IMR-90 (cell line): ENCODE data around the gene COL8A1. TPM values are rescaled to one million over a fixed set of nuclear protein-coding genes. Genes with fewer than 3 reads are reported as not detected.

Experiments used
- ATAC-seq: fragments of 200-7000 bp; cut with Tn5 transposase; 2 replicates; pipeline ENCODE4 v1.9.1; 2020; ENCODE audit warnings: low read depth, mild to moderate bottlenecking, moderate library complexity
- BruUV-seq: library from RNA; stranded (reverse); fragments of 400-500 nt; replicated peaks from 2 replicates; lab custom pipeline; 2021; lab: Mats Ljungman, UMichigan
- CTCF ChIA-PET: fragments of 300-600 bp; formaldehyde crosslinking; extraction: SDS; loops from one replicate; lab custom pipeline; 2021; ENCODE audit warnings: antibody characterized with exemption; lab: Yijun Ruan, JAX
- POLR2A ChIA-PET: fragments of 300-600 bp; sonication (Branson Sonifier 250); formaldehyde crosslinking; loops from one replicate; lab custom pipeline; 2022; ENCODE audit warnings: antibody characterized with exemption; ENCODE audit not compliant: unreplicated experiment; lab: Charles Lee
- DNase-seq: peaks from one replicate; pipeline ENCODE4 v3.0.0; 2013
- H2AFZ ChIP-seq: replicated peaks from 2 replicates; pipeline ENCODE3; 2013; ENCODE audit warnings: low read length, mild to moderate bottlenecking; ENCODE audit not compliant: poor library complexity
- H2AK5ac ChIP-seq: 2 replicates; pipeline ENCODE4 v1.6.1; 2013; ENCODE audit warnings: low read depth, low read length, inconsistent platforms
- H2AK9ac ChIP-seq: replicated peaks from 2 replicates; pipeline ENCODE3; 2013; ENCODE audit warnings: mild to moderate bottlenecking, low read depth, low read length, moderate library complexity; ENCODE audit not compliant: poor library complexity
- H2BK120ac ChIP-seq: 2 replicates; pipeline ENCODE4 v1.6.1; 2013; ENCODE audit warnings: low read depth, low read length, inconsistent platforms
- H2BK15ac ChIP-seq: 3 replicates; pipeline ENCODE4 v1.6.1; 2013; ENCODE audit warnings: low read depth, low read length, inconsistent platforms
- H2BK20ac ChIP-seq: 2 replicates; pipeline ENCODE4 v1.6.1; 2013; ENCODE audit warnings: low read depth, mild to moderate bottlenecking, inconsistent platforms, low read length, moderate library complexity
- H2BK5ac ChIP-seq: 2 replicates; pipeline ENCODE4 v1.6.1; 2013; ENCODE audit warnings: mild to moderate bottlenecking, low read depth, low read length, inconsistent platforms; ENCODE audit not compliant: poor library complexity, severe bottlenecking
- H3K14ac ChIP-seq: replicated peaks from 2 replicates; pipeline ENCODE4 v1.6.1; 2013; ENCODE audit warnings: low read depth, low read length, inconsistent platforms
- H3K18ac ChIP-seq: 2 replicates; pipeline ENCODE4 v1.6.1; 2013; ENCODE audit warnings: low read depth, low read length, control low read depth
- H3K23ac ChIP-seq: 2 replicates; pipeline ENCODE4 v1.6.1; 2013; ENCODE audit warnings: low read depth, low read length, inconsistent platforms
- H3K27ac ChIP-seq: 2 replicates; pipeline ENCODE4 v1.5.1; 2013; ENCODE audit warnings: mild to moderate bottlenecking, control low read depth, low read length; ENCODE audit not compliant: insufficient read depth
- H3K27me3 ChIP-seq: 2 replicates; pipeline ENCODE4 v1.6.1; 2013; ENCODE audit warnings: low read length; ENCODE audit not compliant: control insufficient read depth, insufficient read depth
- H3K36me3 ChIP-seq: 2 replicates; pipeline ENCODE4 v1.6.1; 2013; ENCODE audit warnings: low read length, mixed read lengths; ENCODE audit not compliant: control insufficient read depth, insufficient read depth
- H3K4ac ChIP-seq: 2 replicates; pipeline ENCODE4 v1.6.1; 2013; ENCODE audit warnings: low read depth, low read length, inconsistent platforms
- H3K4me1 ChIP-seq: 2 replicates; pipeline ENCODE4 v1.6.1; 2013; ENCODE audit warnings: low read length, mixed read lengths; ENCODE audit not compliant: control insufficient read depth, insufficient read depth
- H3K4me2 ChIP-seq: 2 replicates; pipeline ENCODE4 v1.6.1; 2013; ENCODE audit warnings: low read depth, mild to moderate bottlenecking, control low read depth, low read length, moderate library complexity
- H3K4me3 ChIP-seq: 2 replicates; pipeline ENCODE4 v1.5.1; 2013; ENCODE audit warnings: low read depth, mild to moderate bottlenecking, control low read depth, low read length, moderate library complexity; ENCODE audit not compliant: insufficient read depth
- H3K56ac ChIP-seq: 2 replicates; pipeline ENCODE4 v1.6.1; 2013; ENCODE audit warnings: low read length, inconsistent platforms; ENCODE audit not compliant: insufficient read depth; ENCODE audit errors: extremely low read depth
- H3K79me1 ChIP-seq, 2 experiments: 2 replicates each; pipeline ENCODE4 v1.6.1; 2013; ENCODE audit warnings: low read length in 2 of 2, inconsistent platforms in 1 of 2, low read depth in 1 of 2
- H3K9ac ChIP-seq: 2 replicates; pipeline ENCODE4 v1.6.1; 2013; ENCODE audit warnings: low read depth, low read length, control low read depth
- H3K9me1 ChIP-seq: 2 replicates; pipeline ENCODE4 v1.6.1; 2013; ENCODE audit warnings: low read length, inconsistent platforms; ENCODE audit not compliant: insufficient read depth
- H3K9me3 ChIP-seq: 2 replicates; pipeline ENCODE4 v1.6.1; 2013; ENCODE audit warnings: low read length; ENCODE audit not compliant: control insufficient read depth, insufficient read depth
- H4K20me1 ChIP-seq: 2 replicates; pipeline ENCODE4 v1.6.1; 2013; ENCODE audit warnings: low read length, inconsistent platforms; ENCODE audit not compliant: insufficient read depth
- H4K5ac ChIP-seq: 2 replicates; pipeline ENCODE4 v1.6.1; 2013; ENCODE audit warnings: mild to moderate bottlenecking, low read depth, low read length, control low read depth
- H4K8ac ChIP-seq, 2 experiments: 2 replicates each; pipeline ENCODE4 v1.6.1; 2013; ENCODE audit warnings: low read depth in 2 of 2, low read length in 2 of 2, control low read depth in 1 of 2, inconsistent platforms in 1 of 2
- H4K91ac ChIP-seq: 2 replicates; pipeline ENCODE4 v1.6.1; 2013; ENCODE audit warnings: low read depth, low read length, inconsistent platforms; ENCODE audit not compliant: insufficient read depth
- BHLHE40 ChIP-seq: fragments of 150-350 bp; IDR thresholded peaks from 2 replicates; pipeline ENCODE4 v1.6.1; 2016; ENCODE audit warnings: mild to moderate bottlenecking, low read depth, low read length
- CEBPB ChIP-seq: IDR thresholded peaks from 2 replicates; pipeline ENCODE4 v1.6.1; 2012; ENCODE audit warnings: low read depth, low read length, improper control_type of control experiment
- CHD1 ChIP-seq: IDR thresholded peaks from 2 replicates; pipeline ENCODE4 v1.6.1; 2012; ENCODE audit warnings: low read depth, low read length, improper control_type of control experiment
- FOS ChIP-seq: fragments of 150-350 bp; IDR thresholded peaks from 2 replicates; pipeline ENCODE4 v1.6.1; 2016; ENCODE audit warnings: low read depth, low read length
- MAFK ChIP-seq: IDR thresholded peaks from 2 replicates; pipeline ENCODE4 v1.6.1; 2012; ENCODE audit warnings: low read depth, low read length, improper control_type of control experiment
- MAZ ChIP-seq: IDR thresholded peaks from 2 replicates; pipeline ENCODE4 v1.6.1; 2012; ENCODE audit warnings: low read depth, mild to moderate bottlenecking, low read length, improper control_type of control experiment, moderate library complexity, borderline replicate concordance
- NFE2L2 ChIP-seq: fragments of 150-350 bp; IDR thresholded peaks from 2 replicates; pipeline ENCODE4 v1.6.1; 2016; ENCODE audit warnings: low read depth, mild to moderate bottlenecking, low read length
- POLR2A ChIP-seq: IDR thresholded peaks from 2 replicates; pipeline ENCODE4 v1.6.1; 2012; ENCODE audit warnings: mild to moderate bottlenecking, low read depth, low read length
- RAD21 ChIP-seq: IDR thresholded peaks from 2 replicates; pipeline ENCODE4 v1.6.1; 2012; ENCODE audit warnings: low read length, improper control_type of control experiment
- RCOR1 ChIP-seq: IDR thresholded peaks from 2 replicates; pipeline ENCODE4 v1.6.1; 2012; ENCODE audit warnings: mild to moderate bottlenecking, low read length, improper control_type of control experiment; ENCODE audit not compliant: insufficient replicate concordance
- RFX5 ChIP-seq: IDR thresholded peaks from 2 replicates; pipeline ENCODE4 v1.8.0; 2012; ENCODE audit warnings: low read depth, mild to moderate bottlenecking, low read length, moderate library complexity
- SMC3 ChIP-seq: fragments of 150-350 bp; IDR thresholded peaks from 2 replicates; pipeline ENCODE4 v1.6.1; 2016; ENCODE audit warnings: low read depth, mild to moderate bottlenecking, antibody characterized with exemption, low read length, moderate library complexity
- WGBS, 2 experiments: methylation state at CpG; one replicate each; pipeline versions ENCODE4 v1.1.5 to v1.1.7; 2013; ENCODE audit warnings: missing lambda C conversion rate in 2 of 2; ENCODE audit not compliant: insufficient read length in 1 of 2; ENCODE audit errors: extremely low coverage in 2 of 2; 5-methylcytosine and 5-hydroxymethylcytosine counted together
- dilution Hi-C: fragments of 300-500 bp; cut with HindIII; formaldehyde crosslinking; loops from one replicate; pipeline ENCODE4 v1.14.3; 2018; ENCODE audit warnings: low sequenced_read_pairs; ENCODE audit not compliant: unreplicated experiment
- in situ Hi-C: fragments of 300-500 bp; cut with MboI; formaldehyde crosslinking; loops from 3 replicates; pipeline ENCODE4 v1.14.3; 2019; ENCODE audit warnings: low sequenced_read_pairs, inconsistent platforms, mixed read lengths
- intact Hi-C: fragments of 100-400 bp; cut with micrococcal nuclease; formaldehyde crosslinking; loops from 2 replicates; pipeline ENCODE4 v1.10.0; 2022
- polyA plus RNA-seq, 3 experiments: library from polyadenylated mRNA; depleted of rRNA; stranded (reverse); fragments of >200 nt; gene quantifications; 2 replicates each; pipeline ENCODE4 v1.2.3, GENCODE V29; 2012; ENCODE audit warnings: low replicate concordance in 1 of 3
- total RNA-seq: library from RNA; depleted of rRNA; stranded (reverse); fragments of >200 nt; gene quantifications from 2 replicates; pipeline ENCODE4 v1.2.3, GENCODE V29; 2012
- TF ChIP-seq, protein P1 (sequence below): conservative IDR thresholded peaks from 2 replicates; pipeline ENCODE4 v1.5.1; 2012; ENCODE audit warnings: mild to moderate bottlenecking, low read depth, low read length, improper control_type of control experiment
- TF ChIP-seq, protein P2 (sequence below): fragments of 150-350 bp; IDR thresholded peaks from 2 replicates; pipeline ENCODE4 v1.6.1; 2017; ENCODE audit warnings: mild to moderate bottlenecking, antibody characterized with exemption, low read length, low read depth
- TF ChIP-seq, protein P3 (sequence below): fragments of 150-350 bp; IDR thresholded peaks from 2 replicates; pipeline ENCODE4 v1.6.1; 2016; ENCODE audit warnings: low read depth, mild to moderate bottlenecking, low read length, moderate library complexity, borderline replicate concordance

COL8A1 gene
- total and polyA plus RNA-seq, 2 of the 4 experiments (the other 2 are of a cell fraction) = 119 to 151 TPM

DNA sequence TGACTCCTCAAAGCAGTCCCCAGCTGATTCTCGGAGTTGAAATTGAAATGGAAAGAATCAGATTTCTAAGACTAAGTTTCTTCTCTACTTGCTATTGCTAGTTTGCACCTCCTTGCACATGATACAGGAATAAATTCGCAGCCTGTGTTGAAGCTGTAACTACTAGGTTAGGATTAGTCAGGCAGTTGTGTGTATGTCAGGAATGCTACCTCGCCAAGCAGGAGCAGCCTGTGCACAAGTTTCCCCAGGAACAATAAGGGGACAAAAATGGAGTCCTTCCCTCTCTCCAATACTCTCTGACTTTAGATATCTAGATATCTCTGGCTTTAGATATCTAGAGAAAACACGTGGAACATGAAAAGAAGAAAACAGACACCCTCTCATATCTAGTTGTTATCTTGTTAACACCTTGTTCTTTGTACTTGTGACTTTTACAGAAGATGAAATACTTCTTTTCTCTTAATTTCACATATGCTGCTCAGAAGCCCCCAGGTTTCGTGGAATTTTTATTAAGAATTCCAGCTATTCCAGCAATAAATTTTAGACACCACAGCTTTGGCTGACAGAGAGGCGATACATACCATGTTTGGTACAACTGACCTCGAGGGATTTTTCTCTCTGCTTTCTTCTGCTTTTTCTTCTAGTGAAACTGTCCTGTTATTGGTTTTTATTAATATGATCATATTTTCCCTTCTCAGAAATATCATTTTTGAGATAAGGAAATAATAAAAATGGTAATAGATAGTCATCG, 123.2 kb downstream of the COL8A1 start:
- ChIA-PET CTCF (no interaction called here), POLR2A (no interaction called here)
- no peak overlapping the region for H2BK20ac ChIP-seq
- no peak overlapping the region for H3K23ac ChIP-seq
- H3K79me1 ChIP-seq = peaks cover 4 to 8% of the 10 kb centered on the region in 2 experiments; a peak in 2 of 4 replicates
- H3K36me3 ChIP-seq = no peaks in the 10 kb centered on the region
- H3K18ac ChIP-seq = no peak overlapping the region
- no peak for ATAC-seq
- H4K20me1 ChIP-seq = no peaks in the 10 kb centered on the region
- H2AK9ac ChIP-seq = no peak overlapping the region
- H3K4me2 ChIP-seq = no peak overlapping the region
- BruUV-seq = no TSS peak
- H3K4me1 ChIP-seq = peaks cover 9% of the 10 kb centered on the region
- no peak overlapping the region for H3K27ac ChIP-seq
- no peak overlapping the region for H3K9ac ChIP-seq
- H2BK15ac ChIP-seq = no peak overlapping the region
- dilution Hi-C loops (loop anchor here (25.0 kb wide), 1 partner anchor 749 kb away; no protein-coding TSS in a partner anchor), intact Hi-C loops (no loop called here), in situ Hi-C loops (loop anchor here (25.0 kb wide), 1 partner anchor 1149 kb away; no protein-coding TSS in a partner anchor)
- H3K9me3 ChIP-seq = no peaks in the 10 kb centered on the region
- WGBS, 2 experiments = no CpG with 5 or more reads among the region's 8 CpGs
- H3K56ac ChIP-seq = no peak overlapping the region
- H3K4ac ChIP-seq = no peak overlapping the region
- H3K4me3 ChIP-seq = no peak overlapping the region
- H3K27me3 ChIP-seq = no peaks in the 10 kb centered on the region
- peak overlapping the region in 1 of 2 experiments; percentile 15; a peak in 1 of 4 replicates for H4K8ac ChIP-seq
- no peak overlapping the region for H2AFZ ChIP-seq
- peaks cover 6% of the 10 kb centered on the region for H3K9me1 ChIP-seq
- no peak overlapping the region for H4K91ac ChIP-seq
- H2BK120ac ChIP-seq = no peak overlapping the region
- no peak overlapping the region for H4K5ac ChIP-seq
- no peak overlapping the region for H3K14ac ChIP-seq
- no peak for DNase-seq
- H2BK5ac ChIP-seq = no peak overlapping the region
- no peak overlapping the region for H2AK5ac ChIP-seq
- TF ChIP-seq SMC3 (no peak), RFX5 (no peak), CHD1 (no peak), MAZ (no peak), RCOR1 (no peak), MAFK (no peak), CEBPB (no peak), FOS (no peak), NFE2L2 (no peak), RAD21 (no peak), BHLHE40 (no peak), POLR2A (no peak)
- TF ChIP-seq, protein P1, sequence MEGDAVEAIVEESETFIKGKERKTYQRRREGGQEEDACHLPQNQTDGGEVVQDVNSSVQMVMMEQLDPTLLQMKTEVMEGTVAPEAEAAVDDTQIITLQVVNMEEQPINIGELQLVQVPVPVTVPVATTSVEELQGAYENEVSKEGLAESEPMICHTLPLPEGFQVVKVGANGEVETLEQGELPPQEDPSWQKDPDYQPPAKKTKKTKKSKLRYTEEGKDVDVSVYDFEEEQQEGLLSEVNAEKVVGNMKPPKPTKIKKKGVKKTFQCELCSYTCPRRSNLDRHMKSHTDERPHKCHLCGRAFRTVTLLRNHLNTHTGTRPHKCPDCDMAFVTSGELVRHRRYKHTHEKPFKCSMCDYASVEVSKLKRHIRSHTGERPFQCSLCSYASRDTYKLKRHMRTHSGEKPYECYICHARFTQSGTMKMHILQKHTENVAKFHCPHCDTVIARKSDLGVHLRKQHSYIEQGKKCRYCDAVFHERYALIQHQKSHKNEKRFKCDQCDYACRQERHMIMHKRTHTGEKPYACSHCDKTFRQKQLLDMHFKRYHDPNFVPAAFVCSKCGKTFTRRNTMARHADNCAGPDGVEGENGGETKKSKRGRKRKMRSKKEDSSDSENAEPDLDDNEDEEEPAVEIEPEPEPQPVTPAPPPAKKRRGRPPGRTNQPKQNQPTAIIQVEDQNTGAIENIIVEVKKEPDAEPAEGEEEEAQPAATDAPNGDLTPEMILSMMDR = no peak
- TF ChIP-seq, protein P2, sequence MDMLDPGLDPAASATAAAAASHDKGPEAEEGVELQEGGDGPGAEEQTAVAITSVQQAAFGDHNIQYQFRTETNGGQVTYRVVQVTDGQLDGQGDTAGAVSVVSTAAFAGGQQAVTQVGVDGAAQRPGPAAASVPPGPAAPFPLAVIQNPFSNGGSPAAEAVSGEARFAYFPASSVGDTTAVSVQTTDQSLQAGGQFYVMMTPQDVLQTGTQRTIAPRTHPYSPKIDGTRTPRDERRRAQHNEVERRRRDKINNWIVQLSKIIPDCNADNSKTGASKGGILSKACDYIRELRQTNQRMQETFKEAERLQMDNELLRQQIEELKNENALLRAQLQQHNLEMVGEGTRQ = no peak
- TF ChIP-seq, protein P3, sequence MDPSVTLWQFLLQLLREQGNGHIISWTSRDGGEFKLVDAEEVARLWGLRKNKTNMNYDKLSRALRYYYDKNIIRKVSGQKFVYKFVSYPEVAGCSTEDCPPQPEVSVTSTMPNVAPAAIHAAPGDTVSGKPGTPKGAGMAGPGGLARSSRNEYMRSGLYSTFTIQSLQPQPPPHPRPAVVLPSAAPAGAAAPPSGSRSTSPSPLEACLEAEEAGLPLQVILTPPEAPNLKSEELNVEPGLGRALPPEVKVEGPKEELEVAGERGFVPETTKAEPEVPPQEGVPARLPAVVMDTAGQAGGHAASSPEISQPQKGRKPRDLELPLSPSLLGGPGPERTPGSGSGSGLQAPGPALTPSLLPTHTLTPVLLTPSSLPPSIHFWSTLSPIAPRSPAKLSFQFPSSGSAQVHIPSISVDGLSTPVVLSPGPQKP = no peak
